Osteoblast (primary cell): ENCODE results near the gene ZBTB17. TPM values are rescaled to one million over a fixed set of nuclear protein-coding genes. Genes with fewer than 3 reads are reported as not detected.
A peak's percentile ranks its signal among the peaks of the same experiment; 100 is the strongest.

Experiments used
- DNase-seq: peaks from one replicate; pipeline ENCODE4 v3.0.0; 2011; ENCODE audit warnings: low spot score, mixed read lengths; ENCODE audit not compliant: insufficient read length; ENCODE audit errors: missing footprints
- H2AFZ ChIP-seq: 2 replicates; pipeline ENCODE4 v1.6.0; 2011; ENCODE audit warnings: mild to moderate bottlenecking, low read length
- H3K27ac ChIP-seq: 2 replicates; pipeline ENCODE4 v1.5.1; 2011; ENCODE audit warnings: mild to moderate bottlenecking, low read depth, low read length, moderate library complexity
- H3K27me3 ChIP-seq: 2 replicates; pipeline ENCODE4 v1.6.0; 2012; ENCODE audit warnings: mild to moderate bottlenecking, control low read depth, inconsistent platforms, low read length, moderate library complexity; ENCODE audit not compliant: insufficient read depth
- H3K36me3 ChIP-seq: 2 replicates; pipeline ENCODE4 v1.5.1; 2011; ENCODE audit warnings: mild to moderate bottlenecking, low read length, control low read depth, moderate library complexity; ENCODE audit not compliant: insufficient read depth
- H3K4me1 ChIP-seq: 2 replicates; pipeline ENCODE4 v1.5.1; 2011; ENCODE audit warnings: mild to moderate bottlenecking, low read length, control low read depth, moderate library complexity; ENCODE audit not compliant: insufficient read depth
- H3K4me2 ChIP-seq: 2 replicates; pipeline ENCODE4 v1.6.0; 2011; ENCODE audit warnings: mild to moderate bottlenecking, low read length; ENCODE audit not compliant: insufficient read depth
- H3K4me3 ChIP-seq: fragments of 200-600 bp; sonication (generic); 3 replicates; pipeline ENCODE4 v1.5.1; 2012; ENCODE audit warnings: mild to moderate bottlenecking, low read length, inconsistent platforms; ENCODE audit not compliant: insufficient read depth
- H3K79me2 ChIP-seq: 2 replicates; pipeline ENCODE4 v1.6.0; 2012; ENCODE audit warnings: mild to moderate bottlenecking, low read length, control low read depth, inconsistent platforms; ENCODE audit not compliant: insufficient read depth
- H3K9me3 ChIP-seq: 2 replicates; pipeline ENCODE4 v1.5.1; 2011; ENCODE audit warnings: low read depth, low read length, control low read depth
- H4K20me1 ChIP-seq: 2 replicates; pipeline ENCODE4 v1.6.0; 2012; ENCODE audit warnings: mild to moderate bottlenecking, low read length, control low read depth; ENCODE audit not compliant: insufficient read depth
- total RNA-seq: library from RNA; depleted of rRNA; stranded (reverse); fragments of >200 nt; gene quantifications from 2 replicates; pipeline ENCODE4 v1.2.3, GENCODE V29; 2012
- TF ChIP-seq, protein P1 (sequence below): IDR thresholded peaks from 2 replicates; pipeline ENCODE4 v1.5.1; 2011; ENCODE audit warnings: mild to moderate bottlenecking, low read depth, low read length, moderate library complexity; ENCODE audit errors: extremely low read depth

The ZBTB17 gene
- total RNA-seq, 1 donor: 29.7 TPM

GRCh38 chr1:16020325-16020724 lies 44.4 kb upstream of the ZBTB17 start:
- H4K20me1 ChIP-seq: no peaks in the 10 kb centered on the region
- H3K9me3 ChIP-seq: no peaks in the 10 kb centered on the region
- H3K4me1 ChIP-seq: peaks cover 51% of the 10 kb centered on the region
- peak; percentile 85 for DNase-seq
- peaks cover 10% of the 10 kb centered on the region for H3K79me2 ChIP-seq
- TF ChIP-seq, protein P1, sequence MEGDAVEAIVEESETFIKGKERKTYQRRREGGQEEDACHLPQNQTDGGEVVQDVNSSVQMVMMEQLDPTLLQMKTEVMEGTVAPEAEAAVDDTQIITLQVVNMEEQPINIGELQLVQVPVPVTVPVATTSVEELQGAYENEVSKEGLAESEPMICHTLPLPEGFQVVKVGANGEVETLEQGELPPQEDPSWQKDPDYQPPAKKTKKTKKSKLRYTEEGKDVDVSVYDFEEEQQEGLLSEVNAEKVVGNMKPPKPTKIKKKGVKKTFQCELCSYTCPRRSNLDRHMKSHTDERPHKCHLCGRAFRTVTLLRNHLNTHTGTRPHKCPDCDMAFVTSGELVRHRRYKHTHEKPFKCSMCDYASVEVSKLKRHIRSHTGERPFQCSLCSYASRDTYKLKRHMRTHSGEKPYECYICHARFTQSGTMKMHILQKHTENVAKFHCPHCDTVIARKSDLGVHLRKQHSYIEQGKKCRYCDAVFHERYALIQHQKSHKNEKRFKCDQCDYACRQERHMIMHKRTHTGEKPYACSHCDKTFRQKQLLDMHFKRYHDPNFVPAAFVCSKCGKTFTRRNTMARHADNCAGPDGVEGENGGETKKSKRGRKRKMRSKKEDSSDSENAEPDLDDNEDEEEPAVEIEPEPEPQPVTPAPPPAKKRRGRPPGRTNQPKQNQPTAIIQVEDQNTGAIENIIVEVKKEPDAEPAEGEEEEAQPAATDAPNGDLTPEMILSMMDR: no peak
- H3K4me2 ChIP-seq: no peak overlapping the region
- H2AFZ ChIP-seq: peak overlapping the region; percentile 7
- H3K27me3 ChIP-seq: no peaks in the 10 kb centered on the region
- H3K36me3 ChIP-seq: no peaks in the 10 kb centered on the region
- H3K27ac ChIP-seq: peak overlapping the region; percentile 97
- H3K4me3 ChIP-seq: no peak overlapping the region

DNA sequence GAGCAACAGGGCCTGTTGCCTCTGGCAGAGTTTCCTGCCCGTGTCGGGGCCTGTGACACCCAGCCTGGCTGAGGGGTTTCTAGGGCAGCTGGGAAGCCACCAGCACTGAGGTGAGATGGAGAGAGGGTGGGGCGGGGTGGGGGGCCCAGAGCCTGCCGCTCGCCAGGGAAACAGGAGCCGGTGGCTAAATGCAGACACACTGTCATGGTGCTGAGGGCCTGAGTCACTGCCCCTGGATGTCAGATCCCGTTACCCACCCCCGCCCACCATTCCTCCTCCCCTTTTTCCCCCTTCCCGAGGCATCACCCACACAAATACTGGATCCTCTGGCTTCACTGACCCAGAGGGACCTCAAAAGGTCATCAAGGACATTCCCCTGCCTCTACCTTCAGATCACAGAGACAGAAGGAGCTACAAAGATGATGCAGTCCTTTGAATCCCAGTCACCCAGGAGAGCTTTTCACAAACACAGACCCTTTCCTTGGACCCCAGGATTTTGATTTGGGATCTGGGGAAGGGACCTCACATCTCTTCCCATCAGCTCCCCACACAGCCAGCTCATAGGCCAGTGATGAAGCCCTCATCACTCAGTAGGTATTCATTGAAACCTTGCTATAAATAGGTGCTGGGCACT lies 43.9 kb upstream of the ZBTB17 start:
- Histone ChIP-seq H3K27ac (peak overlapping the region; percentile 97), H2AFZ (peak overlapping the region; percentile 7), H4K20me1 (no peaks in the 10 kb centered on the region), H3K27me3 (no peaks in the 10 kb centered on the region), H3K4me2 (peak overlapping the region; percentile 37), H3K4me3 (no peak overlapping the region), H3K36me3 (no peaks in the 10 kb centered on the region), H3K4me1 (peaks cover 51% of the 10 kb centered on the region), H3K79me2 (peaks cover 10% of the 10 kb centered on the region), H3K9me3 (no peaks in the 10 kb centered on the region)
- TF ChIP-seq, protein P1: no peak
- peak; percentile 97 for DNase-seq

DNA sequence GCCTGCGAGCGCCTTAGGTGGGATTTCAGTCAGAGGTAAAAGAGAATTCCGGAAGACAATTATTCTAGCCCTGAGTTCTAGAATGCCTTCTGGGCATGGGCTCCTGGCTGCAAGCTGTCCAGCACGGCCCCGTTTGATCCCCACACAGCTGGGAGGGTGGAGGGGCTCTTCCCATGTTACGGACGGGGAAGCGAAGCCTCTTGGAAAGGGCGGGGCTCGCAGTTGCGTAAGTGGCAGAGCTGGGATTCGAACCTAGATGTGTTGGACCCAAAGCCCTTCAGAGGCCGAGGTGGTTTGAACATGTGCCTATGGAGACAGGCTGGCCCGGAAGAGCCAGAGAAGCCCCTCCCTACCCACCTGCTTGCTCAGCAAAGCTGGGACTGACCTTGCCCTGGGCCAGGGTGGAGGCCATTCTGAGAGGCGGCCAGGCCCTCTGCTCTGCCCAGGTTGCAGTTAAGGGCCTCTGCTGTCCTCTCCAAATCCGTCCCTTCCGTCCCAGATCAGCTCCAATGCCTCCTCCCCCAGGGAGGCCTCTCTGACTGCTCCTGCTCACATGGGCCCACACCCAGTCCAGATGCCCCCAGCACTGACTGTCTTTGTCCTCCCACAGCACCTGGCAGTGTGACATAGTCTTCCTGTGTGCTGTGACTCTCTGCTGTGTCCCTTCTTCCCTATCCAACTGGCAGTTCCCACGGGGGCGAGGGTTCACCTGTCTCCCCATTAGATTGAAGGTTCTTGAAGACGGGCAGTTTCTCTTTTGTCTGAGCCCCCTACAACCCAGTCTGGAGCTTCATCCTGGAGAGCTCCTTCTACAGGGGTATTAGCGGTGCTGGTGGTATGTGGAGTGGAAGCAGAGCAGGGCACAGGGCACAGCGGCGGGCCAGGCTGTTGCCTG lies 43.1 kb upstream of the ZBTB17 start:
- Histone ChIP-seq H3K79me2 (peaks cover 10% of the 10 kb centered on the region), H3K36me3 (no peaks in the 10 kb centered on the region), H3K4me1 (peaks cover 53% of the 10 kb centered on the region), H3K27ac (peak overlapping the region; percentile 97), H3K4me3 (no peak overlapping the region), H2AFZ (no peak overlapping the region), H3K27me3 (no peaks in the 10 kb centered on the region), H3K9me3 (no peaks in the 10 kb centered on the region), H4K20me1 (no peaks in the 10 kb centered on the region), H3K4me2 (peak overlapping the region; percentile 84)
- TF ChIP-seq, protein P1: no peak
- peak; percentile 72 for DNase-seq

DNA sequence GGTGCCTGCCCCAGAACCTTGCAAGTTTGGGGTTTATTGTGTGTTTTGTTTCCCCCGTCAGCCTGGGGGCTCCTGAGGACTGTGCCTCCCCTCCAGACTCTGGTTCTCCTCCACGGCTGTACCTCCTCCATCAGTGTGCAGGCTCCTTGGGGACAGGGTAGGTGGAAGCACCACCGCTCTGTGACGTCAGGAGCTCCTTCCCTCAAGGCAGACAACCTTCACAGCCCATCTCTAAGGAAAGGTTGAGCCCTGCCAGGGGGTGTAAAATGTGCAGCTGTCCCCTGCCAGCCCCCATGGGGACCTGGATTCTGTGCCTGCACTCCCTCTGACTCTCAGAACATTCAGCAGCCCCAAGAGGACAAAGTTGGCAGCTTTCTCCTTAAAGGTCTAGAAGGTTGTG lies 42.4 kb upstream of the ZBTB17 start:
- Histone ChIP-seq H3K9me3 (no peaks in the 10 kb centered on the region), H3K4me1 (peaks cover 58% of the 10 kb centered on the region), H3K4me3 (peak overlapping the region; percentile 71), H3K27ac (peak overlapping the region; percentile 97), H3K79me2 (peaks cover 10% of the 10 kb centered on the region), H3K4me2 (peak overlapping the region; percentile 84), H4K20me1 (no peaks in the 10 kb centered on the region), H3K36me3 (no peaks in the 10 kb centered on the region), H2AFZ (peak overlapping the region; percentile 78), H3K27me3 (no peaks in the 10 kb centered on the region)
- TF ChIP-seq, protein P1: no peak
- DNase-seq: no peak
